ENCODE results near the gene CCL15.
"Not testable (repeated sequence)": the region's sequence is repeated elsewhere in the genome, so short reads cannot be mapped to it uniquely, and the experiment has no call there.

The CCL15 gene, protein sequence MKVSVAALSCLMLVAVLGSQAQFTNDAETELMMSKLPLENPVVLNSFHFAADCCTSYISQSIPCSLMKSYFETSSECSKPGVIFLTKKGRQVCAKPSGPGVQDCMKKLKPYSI

DNA sequence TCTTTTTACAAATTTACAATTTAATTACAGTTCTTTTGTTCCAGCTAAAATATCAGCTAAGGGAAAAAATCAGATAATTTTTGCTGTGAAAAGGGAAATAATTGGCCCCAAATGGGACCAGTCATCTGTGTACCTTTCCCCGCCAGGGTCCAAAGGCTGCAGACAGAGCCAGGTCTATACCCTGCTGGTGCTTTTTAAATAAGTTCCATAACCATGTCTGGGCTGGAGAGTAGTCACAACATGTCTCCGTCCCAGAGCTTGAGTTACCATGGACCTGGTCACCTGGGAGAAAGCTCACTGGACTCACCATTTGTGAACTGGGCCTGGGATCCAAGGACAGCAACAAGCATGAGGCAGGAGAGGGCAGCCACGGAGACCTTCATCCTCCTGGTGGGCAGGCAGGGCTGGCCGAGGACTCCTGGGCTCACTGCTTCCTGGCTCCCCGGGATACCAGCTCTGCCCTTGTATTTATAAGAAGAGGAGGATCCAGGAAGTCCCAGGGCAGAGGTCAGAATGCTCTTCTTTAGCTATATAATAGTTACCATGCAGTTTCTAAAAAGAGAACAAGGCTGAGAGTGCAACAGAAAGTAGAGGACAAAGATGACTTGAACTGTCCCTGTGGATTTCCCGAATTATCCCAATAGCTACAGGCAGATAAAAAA lies at the start of gene CCL15:
Gene CCL15 (minus strand): TSS at position 444 of the 662 bp plus-strand sequence. CDS start 61 bp downstream, at position 383.
- DNase-seq (ENCODE audit: low spot score), result no peak

DNA sequence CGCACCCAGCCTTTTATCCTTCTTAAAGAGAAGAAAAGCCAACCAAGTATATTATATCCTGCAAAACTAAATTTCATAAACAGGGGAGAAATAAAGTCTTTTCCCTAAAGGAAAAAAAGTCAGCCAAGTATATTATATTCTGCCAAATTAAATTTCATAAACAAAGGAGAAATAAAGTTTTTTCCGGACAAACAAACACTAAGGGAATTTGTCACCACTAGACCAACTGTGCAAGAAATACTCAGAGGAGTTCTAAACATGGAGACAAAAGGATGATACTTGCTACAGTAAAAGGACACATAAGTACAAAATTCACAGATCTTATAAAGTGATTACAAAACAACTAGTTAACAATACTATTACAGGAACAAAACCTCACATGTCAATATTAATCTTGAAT lies 48.3 kb upstream of the CCL15 start:
- no peak for DNase-seq (ENCODE audit: low spot score)

DNA sequence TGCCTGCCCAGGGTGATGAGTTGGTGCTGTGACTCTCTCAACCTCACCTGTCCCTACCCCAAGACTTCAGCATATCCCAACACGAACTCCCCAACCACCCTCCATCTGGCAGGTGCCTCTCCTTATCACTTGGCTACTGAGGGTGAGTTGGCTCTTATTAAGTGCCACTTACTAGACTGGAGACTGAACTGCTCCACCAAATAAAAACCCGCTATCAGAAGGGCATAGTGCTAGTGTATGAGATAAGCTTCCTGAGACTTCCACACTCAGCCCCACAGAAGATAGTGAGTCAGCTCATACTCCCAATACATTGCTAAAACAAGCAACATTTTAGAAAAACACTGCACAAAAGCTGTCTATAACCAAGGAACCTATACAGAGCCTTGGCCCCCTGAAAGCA lies 46.7 kb upstream of the CCL15 start:
- DNase-seq (ENCODE audit: low spot score), result no peak

DNA sequence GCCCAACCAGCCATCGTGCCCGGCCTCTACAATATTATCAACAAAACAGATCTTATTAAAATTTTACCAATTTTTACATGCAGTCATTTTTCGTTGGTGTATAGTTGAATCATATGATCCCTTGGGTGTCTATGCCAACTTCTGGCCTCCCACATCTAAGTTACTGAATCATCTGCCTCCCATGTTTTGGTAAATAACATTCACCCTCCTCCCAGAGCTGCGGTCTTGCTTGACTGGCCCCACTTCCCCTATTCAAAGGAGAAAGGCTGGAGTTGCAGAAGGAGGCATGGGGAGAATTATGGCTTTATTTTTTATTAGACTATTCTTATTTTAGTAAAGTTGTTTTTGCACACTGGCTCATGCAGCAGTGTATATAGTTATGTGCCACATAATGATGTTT lies 34.9 kb upstream of the CCL15 start:
- no peak for DNase-seq (ENCODE audit: low spot score)

DNA sequence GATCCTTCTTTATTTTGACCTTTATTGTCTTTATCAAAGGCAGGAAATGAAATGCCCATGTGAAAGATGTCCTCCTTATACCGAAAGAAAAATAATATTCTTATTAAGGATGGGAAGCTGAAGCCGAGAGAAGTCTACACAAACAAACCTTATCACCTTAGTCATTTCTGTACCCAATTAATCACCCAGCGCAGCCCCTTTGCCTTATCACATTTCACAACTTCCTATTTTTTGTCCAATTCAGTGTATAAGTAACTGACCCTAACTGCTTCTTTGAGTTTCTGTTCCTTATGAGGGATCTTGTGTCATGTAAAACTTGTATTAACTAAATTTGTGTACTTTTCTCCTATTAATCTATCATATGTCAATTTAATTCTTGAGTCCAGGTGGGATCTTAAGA lies 32.8 kb upstream of the CCL15 start:
- no peak for DNase-seq (ENCODE audit: low spot score)

DNA sequence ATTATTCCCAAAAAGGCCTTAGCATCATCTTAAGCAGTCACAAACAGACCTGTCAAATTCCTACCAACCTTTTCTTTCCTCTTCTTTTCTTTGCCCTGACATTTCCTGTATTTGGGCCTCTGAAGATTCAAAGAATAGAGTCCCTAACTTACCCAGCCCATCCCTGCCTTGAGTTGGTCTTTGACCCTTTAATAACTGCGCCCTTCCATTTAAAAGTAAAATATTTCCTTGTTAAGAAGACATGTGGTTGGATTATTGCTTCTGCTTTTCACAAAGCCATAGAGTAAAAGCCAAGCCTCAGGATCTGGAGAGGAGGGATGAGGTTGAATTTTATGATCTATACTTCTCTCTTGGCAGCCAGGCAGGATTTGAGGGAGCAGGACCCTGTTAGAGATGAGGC lies 29.6 kb upstream of the CCL15 start:
- no peak for DNase-seq (ENCODE audit: low spot score)

DNA sequence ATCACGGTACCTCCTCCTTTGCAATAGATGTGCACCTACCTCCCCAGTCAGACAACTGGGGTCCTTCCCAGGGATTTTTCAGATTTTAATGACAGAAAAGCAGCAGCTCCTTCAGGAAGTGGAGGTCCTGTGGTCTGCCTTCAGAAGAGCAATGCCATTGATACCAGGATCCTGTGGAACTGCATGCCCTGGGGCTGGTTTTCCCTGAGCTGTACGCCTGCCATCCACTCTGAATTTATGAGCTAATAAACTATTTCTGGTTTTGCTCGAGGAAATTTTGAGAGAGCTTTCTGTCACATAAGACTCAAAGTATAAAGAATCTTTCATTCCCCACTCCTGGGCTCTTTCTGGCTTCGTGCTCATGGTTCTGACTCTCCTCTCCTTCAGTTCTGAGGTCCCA lies 26.4 kb upstream of the CCL15 start:
- DNase-seq (ENCODE audit: low spot score), result no peak

DNA sequence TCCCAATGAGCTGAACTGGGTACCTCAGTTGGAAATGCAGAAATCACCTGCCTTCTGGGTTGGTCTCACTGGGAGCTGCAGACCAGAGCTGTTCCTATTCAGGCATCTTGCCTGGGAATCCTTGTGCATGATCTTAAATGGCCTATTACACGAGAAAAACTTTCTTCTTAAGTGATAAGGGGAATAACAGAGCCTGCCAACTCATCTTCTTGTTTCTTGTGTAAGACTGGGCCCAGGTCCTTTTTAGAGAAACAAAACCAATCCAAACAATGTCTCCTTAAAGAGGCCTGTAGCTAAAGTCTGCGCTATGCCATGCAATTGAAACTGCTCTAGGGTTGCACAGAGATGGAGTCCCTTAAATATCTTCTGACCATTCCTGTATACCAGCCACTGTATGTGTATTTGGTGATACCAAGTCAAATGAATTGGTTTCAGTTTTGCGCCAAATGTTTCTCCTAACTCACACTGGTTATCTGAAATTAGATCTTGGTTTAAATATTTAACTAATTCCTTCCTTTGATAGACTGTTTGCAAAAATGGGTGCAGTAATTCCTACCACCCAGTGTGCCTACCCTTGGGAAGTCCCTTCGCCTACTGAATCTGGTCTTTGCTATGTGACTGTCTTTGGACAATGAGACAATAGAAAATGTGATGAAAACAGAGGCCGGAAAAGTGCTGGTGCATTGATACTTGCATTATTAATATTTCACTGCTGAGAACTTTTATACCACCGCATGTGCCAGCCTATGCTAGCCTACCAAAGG lies 22.9 kb upstream of the CCL15 start:
- DNase-seq (ENCODE audit: low spot score), result no peak

DNA sequence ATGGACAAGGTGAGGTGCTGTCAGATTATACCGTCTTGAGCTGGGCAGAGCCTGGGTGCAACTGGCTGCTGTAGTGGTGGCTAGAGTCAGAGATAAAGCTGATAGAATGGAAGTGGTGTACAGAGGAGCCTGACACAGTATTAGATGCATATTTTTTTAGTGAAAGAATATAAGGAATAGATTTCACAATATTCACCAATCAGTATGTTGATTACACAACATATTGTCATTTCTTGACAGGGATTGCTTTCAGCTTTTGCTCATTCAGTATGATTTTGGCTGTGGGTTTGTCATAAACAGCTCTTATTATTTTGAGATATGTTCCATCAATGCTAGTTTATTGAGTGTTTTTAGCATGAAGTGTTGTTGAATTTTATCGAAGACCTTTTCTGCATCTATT lies 18.1 kb upstream of the CCL15 start:
- no peak for DNase-seq (ENCODE audit: low spot score)

DNA sequence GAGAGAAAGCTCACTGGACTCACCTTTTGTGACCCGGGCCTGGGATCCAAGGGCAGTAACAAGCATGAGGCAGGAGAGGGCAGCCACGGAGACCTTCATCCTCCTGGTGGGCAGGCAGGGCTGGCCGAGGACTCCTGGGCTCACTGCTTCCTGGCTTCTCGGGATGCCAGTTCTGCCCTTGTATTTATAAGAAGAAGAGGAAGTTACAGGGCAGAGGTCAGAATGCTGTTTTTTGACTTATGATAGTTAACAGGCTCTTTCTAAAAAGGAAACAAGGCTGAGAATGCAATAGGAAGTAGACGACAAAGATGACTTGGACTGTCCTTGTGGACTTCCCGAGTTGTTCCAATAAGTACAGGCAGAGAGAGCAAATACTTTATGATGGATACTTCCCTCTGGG lies 16.4 kb upstream of the CCL15 start, which contains the start of gene CCL23:
Gene CCL23 (minus strand): TSS at position 174 of the 400 bp plus-strand sequence. CDS start 75 bp downstream, at position 99.
- no peak for DNase-seq (ENCODE audit: low spot score)

DNA sequence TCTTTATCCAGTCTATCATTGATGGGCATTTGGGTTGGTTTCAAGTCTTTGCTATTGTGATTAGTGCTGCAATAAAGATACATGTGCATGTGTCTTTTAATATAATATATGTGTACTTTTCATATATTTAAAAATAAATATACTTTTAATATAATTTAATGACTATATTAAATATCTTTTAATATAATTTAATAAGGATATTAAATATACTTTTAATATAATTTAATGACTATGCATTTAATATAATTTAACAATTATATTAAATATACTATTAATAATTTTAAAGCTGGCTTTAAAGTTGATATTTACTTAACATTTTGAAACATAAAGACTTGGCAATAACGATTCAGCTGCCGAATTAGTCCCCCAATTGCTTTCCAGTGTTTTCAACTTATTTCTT lies 15.2 kb upstream of the CCL15 start:
- no peak for DNase-seq (ENCODE audit: low spot score)

DNA sequence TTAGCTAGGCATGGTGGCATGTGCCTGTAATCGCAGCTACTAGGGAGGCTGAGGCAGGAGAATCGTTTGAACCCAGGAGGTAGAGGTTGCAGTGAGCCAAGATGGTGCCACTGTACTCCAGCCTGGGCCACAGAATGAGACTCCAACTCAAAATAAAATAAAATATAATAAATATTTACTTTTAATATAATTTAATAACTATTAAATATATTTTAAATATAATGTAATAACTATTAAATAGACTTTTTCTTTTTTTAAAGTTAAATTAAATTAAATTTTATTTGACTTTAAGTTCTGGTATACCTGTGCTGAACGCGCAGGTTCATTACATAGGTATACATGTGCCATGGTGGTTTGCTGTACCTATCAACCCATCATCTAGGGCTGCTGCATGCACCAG lies 14.5 kb upstream of the CCL15 start:
- not testable (repeated sequence) for DNase-seq (ENCODE audit: low spot score)

DNA sequence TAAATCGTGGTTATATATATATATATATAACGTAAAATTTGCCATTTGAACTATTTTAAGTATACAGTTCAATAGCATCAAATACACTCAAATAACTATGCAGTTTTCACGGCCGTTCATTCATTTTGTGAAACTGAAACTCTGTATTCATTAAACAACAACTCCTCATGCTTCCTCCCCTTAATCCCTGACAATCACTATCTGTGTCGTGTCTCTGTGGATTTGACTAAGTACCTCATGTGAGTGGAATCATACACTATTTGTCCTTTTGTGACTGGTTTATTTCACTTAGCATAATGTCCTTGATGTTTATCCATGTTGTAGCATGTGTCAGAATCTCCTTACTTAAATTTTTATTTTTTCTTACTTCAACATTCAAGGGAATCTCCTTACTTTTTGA lies 13.6 kb upstream of the CCL15 start:
- DNase-seq (ENCODE audit: low spot score), result no peak

DNA sequence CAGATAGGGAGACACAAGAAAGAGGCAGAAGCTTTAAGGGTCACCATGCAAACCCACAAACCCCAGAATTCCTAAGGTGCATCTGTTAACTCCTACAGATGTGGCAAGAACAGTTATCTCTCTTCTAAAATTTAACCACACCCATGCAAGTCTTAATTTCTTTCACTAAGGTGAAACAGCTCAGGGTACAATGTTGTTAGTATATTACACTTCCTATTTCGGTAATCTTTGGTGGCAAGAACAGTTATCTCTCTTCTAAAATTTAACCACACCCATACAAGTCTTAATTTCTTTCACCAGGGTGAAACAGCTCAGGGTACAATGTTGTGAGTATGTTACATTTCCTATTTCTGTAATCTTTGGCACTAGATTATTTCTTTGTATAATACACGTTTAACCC lies 9.8 kb upstream of the CCL15 start:
- DNase-seq (ENCODE audit: low spot score), result no peak

DNA sequence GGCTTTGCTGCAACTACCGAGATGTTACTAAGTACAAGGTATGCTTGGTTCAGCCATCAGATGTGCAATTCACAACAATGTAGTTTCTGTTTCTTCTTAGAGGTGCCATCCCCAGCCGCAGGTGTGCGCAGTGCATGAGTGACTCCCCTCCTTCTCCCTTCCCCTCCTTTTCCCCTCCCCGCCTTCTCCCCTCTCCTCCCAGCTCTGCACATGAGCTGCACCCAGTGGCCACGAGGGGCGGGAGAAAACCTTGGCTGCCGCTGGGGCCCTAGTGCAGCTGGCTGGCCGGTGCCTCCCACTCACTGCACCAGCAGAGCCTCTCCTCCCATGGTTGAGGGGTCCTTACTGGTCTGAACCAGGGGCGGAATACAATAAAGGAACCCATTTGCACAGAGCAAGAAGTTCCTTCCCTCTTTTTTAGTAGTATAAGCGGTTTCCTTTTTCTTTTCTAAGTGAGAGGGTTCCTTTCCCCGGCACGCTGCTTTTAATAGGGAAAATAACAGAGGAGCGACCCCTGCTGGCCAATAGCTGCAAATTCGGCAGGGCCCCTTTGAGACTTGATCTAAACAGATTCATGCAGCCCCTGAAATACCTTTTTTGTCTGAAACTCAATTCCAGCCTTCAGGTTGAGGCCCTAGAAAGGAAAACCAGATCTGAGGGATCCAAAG lies 7.8 kb upstream of the CCL15 start:
- peak; percentile 27 for DNase-seq (ENCODE audit: low spot score)

DNA sequence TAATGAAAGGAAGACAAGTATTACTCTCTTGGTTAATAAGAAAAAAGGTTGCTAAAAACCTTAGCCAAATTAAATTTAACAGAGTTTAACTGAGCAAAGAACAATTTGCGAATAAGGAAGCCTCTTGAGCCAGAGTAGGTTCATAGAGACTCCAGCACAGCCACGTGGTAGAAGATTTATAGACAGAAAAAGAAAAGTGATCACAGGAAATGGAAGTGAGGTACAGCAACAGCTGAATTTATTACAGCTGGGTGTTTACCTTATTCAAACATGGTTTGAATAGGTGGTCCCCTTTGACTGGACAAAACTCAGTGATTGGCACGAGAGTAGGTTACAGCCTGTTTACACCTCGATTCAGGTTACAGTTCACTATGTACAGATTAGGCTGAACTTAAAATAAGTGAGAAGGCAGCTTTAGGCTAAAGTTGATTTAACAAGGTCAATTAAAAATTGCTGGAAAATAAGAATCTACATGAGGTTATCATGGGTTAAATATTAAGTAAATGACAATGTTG lies 3.3 kb upstream of the CCL15 start:
- DNase-seq (ENCODE audit: low spot score), result no peak

DNA sequence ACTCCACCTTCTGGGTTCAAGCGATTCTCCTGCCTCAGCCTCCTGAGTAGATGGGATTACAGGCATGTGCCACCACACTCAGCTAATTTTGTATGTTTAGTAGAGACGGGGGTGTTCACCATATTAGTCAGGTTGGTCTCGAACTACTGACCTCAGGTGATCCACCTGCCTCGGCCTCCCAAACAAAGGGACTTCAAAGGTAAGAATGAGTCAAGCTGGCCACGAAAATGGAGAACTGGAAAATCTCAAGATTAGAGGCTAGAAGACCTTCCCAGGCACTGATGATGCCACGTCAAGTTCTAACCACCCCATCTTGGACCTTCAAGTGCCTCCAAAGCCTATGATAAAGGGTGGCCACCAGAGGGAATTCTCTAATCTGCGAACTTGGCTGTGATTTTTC lies 1.3 kb upstream of the CCL15 start:
- DNase-seq (ENCODE audit: low spot score), result no peak

DNA sequence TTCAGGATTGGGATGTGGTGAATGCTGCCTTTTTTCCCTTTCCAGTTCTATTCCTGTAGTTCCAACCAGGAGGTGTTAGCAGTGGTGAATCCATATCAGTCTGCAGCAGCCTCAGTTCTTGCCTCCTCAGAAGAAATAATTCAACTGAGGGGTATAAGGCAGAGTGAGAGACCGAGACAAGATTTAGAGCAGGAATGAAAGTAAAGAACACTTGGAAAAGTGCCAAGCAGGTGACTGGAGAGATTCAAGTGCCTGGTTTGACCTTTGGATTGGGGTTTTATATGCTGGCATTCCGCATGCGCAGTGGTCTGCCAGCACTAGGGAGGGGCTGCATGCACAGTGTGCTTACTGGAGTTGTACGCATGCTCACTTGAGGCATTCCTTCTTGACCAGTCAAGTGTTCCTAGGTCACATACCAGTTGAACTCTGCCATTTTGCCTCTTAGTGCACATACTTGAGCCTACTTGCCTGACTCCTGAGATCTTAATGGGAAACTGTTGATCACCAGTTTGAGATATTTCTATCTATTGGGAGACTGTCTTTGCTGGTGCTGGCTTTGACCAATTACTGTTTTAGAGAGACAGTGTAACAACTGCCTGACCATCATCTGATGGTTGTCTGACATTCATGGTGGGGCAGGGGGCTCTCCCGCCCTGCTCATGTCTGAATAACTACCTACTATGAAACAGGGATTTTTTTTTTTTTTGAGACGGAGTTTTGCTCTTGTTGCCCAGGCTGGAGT lies 680 bp upstream of the CCL15 start:
- no peak for DNase-seq (ENCODE audit: low spot score)

DNA sequence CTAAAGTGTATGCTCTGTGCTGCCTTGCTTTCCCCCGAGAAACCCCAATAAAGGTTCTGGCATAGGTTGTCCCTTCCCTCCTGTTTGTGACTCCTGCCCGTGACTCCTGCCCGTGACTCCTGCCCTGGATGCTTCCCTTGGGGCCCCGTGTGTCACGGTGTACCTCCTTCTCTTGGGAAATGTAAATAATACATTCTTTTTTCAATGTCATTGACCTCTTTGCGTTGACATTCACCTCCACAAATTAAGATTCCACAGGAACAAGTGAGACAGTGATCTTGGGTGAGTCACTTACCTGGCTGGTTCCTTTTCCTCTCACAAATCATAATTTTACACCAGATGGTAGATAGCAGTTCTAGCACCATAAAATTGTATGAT lies 632 bp downstream of the CCL15 start:
- no peak for DNase-seq (ENCODE audit: low spot score)

DNA sequence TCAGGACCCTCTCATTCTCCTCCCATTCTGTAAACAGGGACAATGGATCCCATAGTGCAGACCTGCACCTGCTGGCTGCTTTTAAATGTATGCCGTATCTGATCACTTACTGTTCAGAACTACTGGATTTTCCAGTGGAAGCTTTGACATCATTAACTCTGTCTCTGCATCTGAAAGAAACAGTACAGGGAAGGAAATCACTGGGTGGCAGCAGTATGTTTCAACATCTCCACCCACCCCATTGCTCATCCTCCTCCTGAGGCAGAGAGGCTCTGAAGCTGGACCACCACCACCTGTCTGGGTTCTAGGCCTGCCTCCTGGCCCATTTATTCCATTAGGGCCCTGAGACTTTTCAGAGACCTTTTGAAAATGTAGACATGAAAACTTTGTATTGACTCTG lies 2.6 kb downstream of the CCL15 start:
- DNase-seq (ENCODE audit: low spot score), result no peak

DNA sequence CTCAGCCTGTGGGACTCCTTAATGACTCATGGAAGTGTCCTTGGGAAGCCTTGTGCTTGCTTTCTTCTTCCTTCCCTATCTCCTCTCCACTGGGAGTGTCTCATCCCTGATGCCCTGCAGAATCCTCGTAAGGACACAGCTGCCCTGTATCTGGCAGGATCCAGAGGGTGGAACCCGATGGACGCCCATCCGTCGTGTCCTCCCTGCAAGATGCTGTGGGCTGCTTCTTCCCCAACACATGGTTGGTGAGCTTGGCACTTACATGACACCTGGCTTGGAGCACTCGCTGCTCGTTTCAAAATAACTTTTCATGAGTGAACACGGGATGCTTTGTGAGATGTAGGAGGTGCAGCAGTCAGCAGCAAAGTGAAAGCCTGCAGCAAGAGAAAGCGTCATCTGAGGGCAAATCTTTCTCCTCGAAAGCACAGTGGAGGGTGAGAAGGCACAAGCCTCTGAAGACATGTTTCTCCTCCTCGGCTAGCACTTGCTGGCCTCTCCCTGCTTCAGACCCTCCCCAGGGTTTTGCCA lies 3.3 kb downstream of the CCL15 start:
- no peak for DNase-seq (ENCODE audit: low spot score)

DNA sequence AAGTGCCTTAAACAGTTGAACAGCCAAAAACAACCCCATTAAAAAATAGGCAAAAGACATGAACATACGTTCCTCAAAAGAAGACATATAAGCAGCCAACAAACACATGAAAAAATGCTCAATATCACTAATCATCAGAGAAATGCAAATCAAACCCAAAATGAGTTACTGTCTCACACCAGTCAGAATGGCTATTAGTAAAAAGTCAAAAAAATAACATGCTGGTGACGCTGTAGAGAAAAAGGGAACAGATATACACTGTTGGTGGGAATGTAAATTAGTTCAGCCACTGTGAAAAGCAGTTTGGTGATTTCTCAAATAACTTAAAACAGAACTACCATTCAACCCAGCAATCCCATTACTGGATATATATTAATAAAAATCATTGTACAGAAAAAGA lies 6.0 kb downstream of the CCL15 start:
- DNase-seq (ENCODE audit: low spot score), result not testable (repeated sequence)
